GM20000 (cell line): Measurements from ENCODE around the gene SLC25A13.
"Not testable (repeated sequence)": the region's sequence is repeated elsewhere in the genome, so short reads cannot be mapped to it uniquely, and the experiment has no call there.

Source experiments
- DNase-seq: peaks from one replicate; pipeline ENCODE4 v3.0.0; 2012; ENCODE audit warnings: low spot score
- CTCF ChIP-seq: IDR thresholded peaks from 2 replicates; pipeline ENCODE4 v1.5.1; 2012; ENCODE audit warnings: mild to moderate bottlenecking, control low read depth; ENCODE audit errors: extremely low read depth, missing control alignments

The SLC25A13 gene

GRCh38 chr7:96161897-96162296 is 160.0 kb downstream of the SLC25A13 start:
- TF ChIP-seq CTCF, result no peak
- no peak for DNase-seq

GRCh38 chr7:96157856-96158255 is 164.0 kb downstream of the SLC25A13 start:
- DNase-seq, result no peak
- TF ChIP-seq CTCF, result no peak

- DNase-seq, result not testable (repeated sequence)
Observed at GRCh38 chr7:96154506-96154905, 167.4 kb downstream of the SLC25A13 start.

- no peak for TF ChIP-seq CTCF
- no peak for DNase-seq
Observed at GRCh38 chr7:96152706-96153105, 169.2 kb downstream of the SLC25A13 start.

GRCh38 chr7:96151889-96152288 is 170.0 kb downstream of the SLC25A13 start:
- DNase-seq, result no peak
- no peak for TF ChIP-seq CTCF

- no peak for DNase-seq
- no peak for TF ChIP-seq CTCF
Observed at GRCh38 chr7:96144260-96144526, 177.7 kb downstream of the SLC25A13 start.

- TF ChIP-seq CTCF, result no peak
- DNase-seq, result no peak
Observed at GRCh38 chr7:96143495-96144259, 178.2 kb downstream of the SLC25A13 start.

- TF ChIP-seq CTCF, result no peak
- DNase-seq, result no peak
Observed at GRCh38 chr7:96136600-96137239, 185.2 kb downstream of the SLC25A13 start.
